Stimulated activated CD4-positive, alpha-beta T cell treated with anti-CD3 and anti-CD28 coated beads, Interleukin-2, amount 100 ng/mL, for 4 hours (primary cell): Measurements from ENCODE around the gene UROS.

ENCODE experiments used
- DNase-seq: peaks from one replicate; pipeline ENCODE4 v3.0.0-alpha.2; 2020; ENCODE audit warnings: low read depth

Gene UROS

GRCh38 chr10:125836746-125837145 is 13.7 kb upstream of the UROS start:
- DNase-seq, result no peak

DNA sequence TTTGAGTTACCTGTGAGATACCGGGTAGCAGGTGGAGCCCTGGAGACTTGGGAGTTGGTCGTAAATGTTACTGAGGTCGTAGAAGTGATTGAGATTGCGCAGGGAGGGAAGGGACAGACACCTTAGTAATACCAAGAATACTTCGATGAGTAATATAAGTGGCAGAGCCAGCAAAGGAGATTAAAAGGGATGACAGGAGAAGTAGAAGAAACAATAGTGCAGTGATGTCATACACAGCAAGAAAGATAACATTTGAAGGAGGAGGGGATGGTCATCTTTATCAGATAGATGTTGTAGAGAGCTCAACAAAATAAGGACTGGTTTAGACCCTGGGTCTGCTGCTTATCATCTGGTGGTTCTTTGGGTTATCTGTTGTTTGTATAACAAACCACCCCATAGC is 5.3 kb upstream of the UROS start:
- no peak for DNase-seq

DNA sequence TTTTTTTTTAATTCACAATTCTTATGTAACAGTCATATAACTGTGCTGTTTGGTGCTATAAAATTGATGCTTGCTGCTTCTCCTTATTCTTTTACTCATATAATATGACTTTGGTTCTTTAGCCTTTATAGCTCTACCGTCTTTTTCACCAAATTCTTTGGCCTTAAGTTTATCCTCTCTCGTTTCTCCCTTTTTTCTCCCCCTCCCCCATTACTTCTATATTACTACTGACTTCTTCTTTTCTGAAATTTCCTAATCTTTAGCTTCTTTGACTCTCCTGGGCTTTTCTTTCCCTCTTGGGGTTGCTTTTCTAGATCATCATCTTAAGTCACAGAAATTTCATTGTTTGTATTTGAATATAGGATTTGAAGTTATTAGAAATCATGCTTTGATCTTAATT is 4.1 kb upstream of the UROS start:
- no peak for DNase-seq

DNA sequence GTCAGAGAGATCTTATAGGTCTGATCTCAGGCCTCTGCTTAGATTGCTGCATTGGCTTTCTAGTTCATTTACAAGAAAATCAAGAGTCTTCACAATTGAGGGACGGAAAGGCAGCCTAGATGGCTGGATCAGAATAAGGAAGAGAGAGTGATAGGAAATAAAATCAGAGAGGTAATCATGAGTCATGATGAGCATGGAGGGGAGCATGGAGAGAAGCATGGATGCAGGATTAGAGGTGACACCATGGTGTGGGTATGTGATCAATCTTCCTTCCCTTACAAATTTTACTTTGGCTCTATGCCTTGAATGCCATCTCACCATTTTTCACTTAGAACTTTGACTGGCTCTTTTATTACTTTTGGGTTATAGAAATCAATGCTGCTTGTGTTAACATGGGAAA is 1.7 kb upstream of the UROS start:
- no peak for DNase-seq

GRCh38 chr10:125823663-125824251 is 699 bp upstream of the UROS start:
- no peak for DNase-seq

DNA sequence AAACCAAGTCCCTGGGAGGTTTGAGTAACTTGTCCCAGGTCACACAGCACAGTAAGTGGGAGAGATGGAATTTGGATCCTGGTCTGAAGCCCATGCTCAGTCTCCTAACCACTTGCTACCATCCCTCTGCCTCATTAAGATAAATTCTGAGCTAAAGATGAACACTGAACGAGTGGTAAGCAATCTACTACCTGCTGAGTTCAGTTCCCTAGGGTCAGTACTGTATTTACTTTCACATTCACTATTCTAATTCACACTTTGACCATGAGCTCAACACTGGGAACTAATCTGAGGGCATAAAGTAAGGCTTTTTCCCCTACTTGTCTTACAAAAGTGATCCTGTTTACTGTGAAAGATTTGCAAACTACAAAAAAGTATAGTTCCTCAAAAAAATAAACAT is 2.4 kb downstream of the UROS start:
- no peak for DNase-seq

- DNase-seq, result no peak
These were observed 5.6 kb downstream of the UROS start for GRCh38 chr10:125817337-125817946.

GRCh38 chr10:125816548-125816947 is 6.5 kb downstream of the UROS start:
- DNase-seq, result no peak

- DNase-seq, result no peak
These were observed 7.3 kb downstream of the UROS start for GRCh38 chr10:125815764-125816163.

GRCh38 chr10:125812128-125812750 is 10.8 kb downstream of the UROS start:
- no peak for DNase-seq

DNA sequence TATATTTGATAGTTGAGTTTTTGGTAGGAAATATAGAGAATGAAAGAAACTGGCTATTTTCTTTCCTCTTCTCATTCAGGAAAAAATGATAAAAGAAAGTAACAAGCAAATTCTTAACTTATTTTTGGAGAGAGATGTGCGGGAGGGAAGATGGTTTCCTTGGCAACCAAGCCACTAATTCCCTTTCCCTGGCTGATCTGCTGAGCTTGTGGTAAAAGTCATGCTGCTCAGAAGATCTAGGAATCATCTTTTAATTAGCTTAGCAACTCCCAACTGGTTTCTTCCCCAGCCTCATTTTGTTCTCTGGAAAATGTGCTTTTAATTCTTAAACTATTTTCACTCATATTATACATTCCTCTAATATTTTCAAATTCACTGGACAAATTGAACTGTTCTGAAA is 11.8 kb downstream of the UROS start:
- no peak for DNase-seq

- DNase-seq, result no peak
These were observed 15.0 kb downstream of the UROS start for GRCh38 chr10:125808047-125808446.

- no peak for DNase-seq
These were observed 20.3 kb downstream of the UROS start for GRCh38 chr10:125802739-125803138.

- DNase-seq, result no peak
These were observed 20.9 kb downstream of the UROS start for GRCh38 chr10:125802131-125802530.

DNA sequence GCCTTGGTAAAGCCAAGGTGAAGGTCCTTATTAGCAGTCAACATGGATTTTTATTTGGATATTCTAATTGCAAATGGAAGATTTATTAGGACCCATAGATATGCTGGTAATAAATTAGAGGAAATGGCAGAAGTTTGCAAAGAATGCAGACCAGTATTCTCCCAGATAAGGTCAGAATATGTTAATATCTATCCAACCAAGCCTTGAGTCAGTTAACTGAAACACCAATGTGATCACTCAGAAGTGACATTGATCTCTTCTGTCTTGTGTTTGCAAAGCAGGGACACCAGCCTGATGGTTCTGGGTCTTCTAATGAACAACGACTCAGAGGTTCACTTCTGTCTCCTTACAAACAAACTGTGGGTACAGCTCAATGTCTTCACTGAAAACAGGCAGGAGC is 21.5 kb downstream of the UROS start:
- DNase-seq, result no peak

DNA sequence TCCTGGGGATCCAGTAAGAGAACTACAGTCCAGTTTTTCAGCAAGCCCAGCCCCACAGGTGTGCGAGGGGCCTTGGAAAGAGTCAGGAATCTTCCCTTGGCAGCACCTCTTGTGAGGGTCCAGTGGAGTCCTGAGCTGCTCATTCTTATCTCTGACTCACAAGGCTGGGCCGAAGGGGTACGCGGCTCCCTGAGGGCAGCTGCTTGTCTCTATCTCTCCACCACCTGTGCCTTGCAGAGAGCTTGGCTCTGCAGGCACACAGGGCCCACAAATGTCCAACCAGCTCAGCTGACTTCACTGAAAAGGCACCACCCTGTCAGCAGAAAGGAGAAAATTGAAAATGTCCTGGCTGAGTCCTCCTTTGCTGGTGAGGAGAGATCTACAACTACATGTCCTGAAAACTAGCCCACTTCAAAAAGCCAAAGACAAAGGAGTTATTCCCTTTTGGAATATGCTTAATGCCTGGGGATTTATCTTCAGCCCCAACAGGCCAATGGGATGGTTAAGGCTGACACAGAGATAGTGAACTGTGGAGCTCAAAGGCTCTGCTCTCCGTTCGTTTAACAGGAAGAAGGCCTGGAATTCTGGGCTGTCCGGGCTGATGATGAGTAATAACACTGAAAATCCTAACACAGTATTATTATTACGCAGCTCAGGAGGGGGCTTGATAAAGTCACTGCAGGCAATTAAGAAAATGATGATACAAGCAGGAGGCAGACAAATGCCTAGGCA is 23.4 kb downstream of the UROS start:
- DNase-seq, result no peak

GRCh38 chr10:125797994-125798662 is 24.9 kb downstream of the UROS start:
- no peak for DNase-seq

DNA sequence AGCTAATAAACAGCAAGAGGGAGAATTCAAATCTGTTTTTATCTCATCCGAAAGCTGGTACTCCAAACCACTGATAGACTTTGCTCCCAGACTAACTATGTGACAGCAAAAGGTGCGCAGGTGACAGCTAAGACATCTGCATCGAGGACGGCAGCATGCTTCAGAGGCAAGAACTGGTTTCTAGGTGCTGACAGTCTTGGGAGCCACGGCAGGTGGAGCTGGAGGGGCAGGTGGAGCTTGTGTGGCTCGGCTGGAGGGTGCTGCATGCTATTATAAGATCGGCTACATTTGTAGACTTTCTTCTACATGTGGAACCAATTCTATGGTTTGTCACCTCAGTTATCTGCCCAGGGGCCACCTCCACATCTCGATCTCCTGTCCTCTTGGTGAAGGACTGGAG is 25.6 kb downstream of the UROS start:
- DNase-seq, result no peak

GRCh38 chr10:125795637-125796190 is 27.3 kb downstream of the UROS start:
- no peak for DNase-seq

DNA sequence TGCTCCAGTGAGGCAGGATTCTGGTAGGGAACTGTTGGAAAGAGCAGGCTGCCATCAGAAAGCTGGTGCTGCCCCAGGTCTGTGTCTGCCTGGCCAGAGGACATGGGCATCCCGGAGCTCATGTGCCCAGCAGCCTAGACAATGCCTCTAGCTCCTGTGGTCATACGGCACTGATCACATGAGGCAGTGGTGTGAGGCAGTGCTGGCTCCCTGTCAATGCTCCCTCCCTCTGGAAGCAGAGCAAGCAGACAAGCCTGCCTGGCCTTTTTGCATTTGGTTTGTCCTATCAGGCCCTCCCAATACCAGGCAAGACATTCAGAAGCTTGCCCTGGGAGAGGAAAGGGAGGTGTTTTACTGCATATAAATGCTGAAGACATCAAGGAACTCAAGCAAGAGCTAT is 27.9 kb downstream of the UROS start:
- no peak for DNase-seq

GRCh38 chr10:125792342-125793300 is 30.4 kb downstream of the UROS start:
- no peak for DNase-seq
